Mucosa of gallbladder (tissue), 1 donor: Measurements from ENCODE around the gene LRRC47. TPM values are rescaled to one million over a fixed set of nuclear protein-coding genes. Genes with fewer than 3 reads are reported as not detected.

Experiments
- DNase-seq: peaks from one replicate; pipeline ENCODE4 v3.0.0-alpha.2; 2020; ENCODE audit warnings: low spot score
- total RNA-seq: library from RNA; stranded (reverse); gene quantifications from one replicate; pipeline ENCODE4 v1.2.1, GENCODE V29; 2021
- donor health status: DM: no; HTN: no; CAD: no.

The LRRC47 gene
- total RNA-seq = 43.2 TPM

DNA sequence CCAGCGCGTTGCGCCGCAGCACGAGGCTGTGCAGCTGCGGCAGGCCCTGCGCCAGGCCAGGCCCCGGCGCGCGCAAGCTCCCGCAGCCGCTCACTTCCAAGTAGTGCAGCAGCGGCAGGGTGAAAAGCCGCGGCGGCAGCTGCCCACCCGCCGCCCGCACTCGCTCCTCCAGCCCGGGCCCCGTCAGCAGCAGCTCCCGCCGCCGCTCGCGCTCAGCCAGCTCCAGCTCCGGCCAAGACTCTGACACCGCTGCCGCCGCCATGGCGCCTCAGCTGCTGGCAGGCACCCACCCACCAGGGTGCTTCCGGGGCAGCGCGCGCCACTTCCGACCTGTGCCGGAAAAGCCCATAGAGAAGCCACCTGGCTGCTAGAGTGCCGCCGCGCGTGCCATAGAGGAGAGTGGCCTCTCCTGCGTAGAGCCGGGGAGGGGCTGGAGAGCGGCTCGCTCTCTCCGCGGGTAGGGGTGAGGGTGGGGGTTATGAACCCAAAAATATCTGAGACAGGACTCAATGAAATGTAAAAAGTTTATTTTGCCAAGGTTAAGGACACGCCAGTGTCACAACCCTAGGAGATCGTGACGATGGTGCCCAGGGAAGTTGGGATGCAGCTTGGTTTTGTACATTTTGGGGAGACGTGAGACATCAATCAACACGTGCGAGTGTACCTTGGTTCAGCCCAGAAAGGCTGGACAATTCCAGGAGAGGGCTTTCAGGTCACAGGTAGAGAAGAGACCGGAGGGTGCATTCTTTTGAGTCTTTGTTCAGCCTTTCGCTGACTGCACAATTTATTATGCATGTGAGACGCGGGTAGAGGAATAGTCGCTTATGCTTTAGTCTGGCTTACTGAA lies at the start of gene LRRC47:
TSS of gene LRRC47 (minus strand) at position 284 of the 847 bp plus-strand sequence. CDS start at position 262, 22 bp downstream.
- DNase-seq = peak; percentile 95

GRCh38 chr1:3842912-3843311 lies 46.6 kb upstream of the LRRC47 start:
- no peak for DNase-seq

- DNase-seq = no peak
These were observed 45.2 kb upstream of the LRRC47 start for GRCh38 chr1:3841491-3841890.

DNA sequence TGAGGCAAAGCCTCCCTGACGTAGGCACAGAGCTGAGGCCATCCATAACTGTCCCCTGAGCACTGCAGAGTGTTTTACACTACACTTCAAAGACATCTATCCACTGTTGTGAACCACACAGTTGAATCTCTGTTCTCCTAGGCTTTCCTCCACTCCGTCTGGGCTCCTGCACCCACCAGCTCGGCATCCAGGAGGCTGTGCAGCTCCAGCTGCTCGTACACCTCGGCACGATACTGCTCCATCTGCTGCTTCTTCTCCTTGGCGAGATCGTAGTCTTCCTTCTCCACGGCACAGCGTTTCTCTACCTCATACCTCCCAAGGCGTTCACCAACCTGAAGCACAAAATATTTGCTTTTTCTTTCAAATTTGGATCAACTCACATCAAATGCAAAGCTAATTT lies 42.5 kb upstream of the LRRC47 start:
- DNase-seq = no peak

DNA sequence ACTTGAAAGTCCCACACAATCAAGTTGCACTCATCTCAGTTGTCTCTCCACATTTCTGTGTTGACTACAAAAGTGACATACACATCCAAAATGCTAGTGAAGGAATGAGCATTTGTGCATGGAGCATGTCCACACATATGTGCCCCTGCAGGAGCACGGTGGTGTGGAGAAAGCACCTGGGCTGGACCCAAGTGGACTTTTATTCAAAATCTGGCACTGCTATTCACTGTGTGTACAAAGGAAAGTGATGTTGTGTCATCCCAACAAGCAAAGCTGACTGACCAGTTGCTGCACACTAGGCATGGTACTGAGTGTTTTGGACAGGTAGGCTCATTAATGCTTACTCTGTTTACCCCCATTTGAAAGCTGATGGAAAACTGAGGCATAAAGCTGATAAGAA lies 41.4 kb upstream of the LRRC47 start:
- no peak for DNase-seq

DNA sequence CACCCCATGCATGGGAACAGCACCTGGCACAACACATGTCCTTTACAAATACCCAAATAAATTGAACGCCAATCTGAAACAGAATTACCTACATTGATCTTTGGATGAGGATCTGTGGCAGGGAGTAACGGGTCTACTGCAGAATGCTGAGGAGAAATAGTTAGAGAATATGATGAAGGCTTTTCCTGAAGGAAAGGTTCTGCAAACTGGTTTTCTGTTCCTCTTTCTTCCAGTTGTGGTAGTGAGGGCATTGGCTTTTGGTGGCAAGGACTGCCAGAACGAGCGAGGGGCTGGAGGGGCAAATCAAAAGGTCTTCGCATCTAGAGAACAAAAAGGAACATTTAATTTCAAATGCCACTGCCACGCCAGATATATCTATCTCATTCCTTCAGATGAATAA lies 40.9 kb upstream of the LRRC47 start:
- DNase-seq = no peak

DNA sequence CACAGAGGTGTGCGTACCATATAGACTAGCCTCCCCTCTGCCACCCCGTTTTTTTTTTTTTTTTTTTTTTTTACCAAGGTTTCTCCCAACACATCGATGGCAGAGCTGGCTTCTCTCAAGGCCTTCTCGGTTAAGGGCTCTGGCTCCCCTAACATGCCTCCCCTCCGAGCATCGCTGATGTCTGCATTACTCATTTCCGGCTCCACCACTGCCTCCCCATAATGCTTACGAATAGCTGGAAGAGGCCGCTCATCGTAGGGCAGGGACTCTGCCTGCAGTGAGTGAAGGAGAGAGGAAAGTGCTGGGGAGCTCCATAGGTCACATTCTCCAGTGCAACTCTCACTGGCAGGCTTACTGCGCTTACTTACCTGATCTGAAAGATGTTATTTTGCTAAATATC lies 40.1 kb upstream of the LRRC47 start:
- no peak for DNase-seq

DNA sequence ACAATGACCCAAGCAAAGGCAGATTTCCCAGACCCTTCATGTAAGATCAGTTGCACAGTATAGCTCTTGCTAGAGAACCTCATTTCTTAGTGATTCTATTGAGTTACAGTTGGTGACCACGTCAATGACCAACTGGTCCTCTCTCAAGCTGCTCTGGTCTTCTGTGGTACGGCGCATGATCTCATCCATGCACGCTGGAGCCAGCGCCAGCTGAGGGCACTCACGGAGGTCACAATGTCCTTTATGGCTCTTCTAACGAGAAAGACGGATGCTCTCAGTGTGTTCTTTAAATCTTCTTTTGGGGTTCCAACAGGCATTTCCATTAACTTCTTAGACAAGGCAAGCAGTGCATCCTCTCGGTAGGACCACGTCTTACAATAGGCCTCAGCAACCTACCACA lies 38.4 kb upstream of the LRRC47 start:
- DNase-seq = no peak

GRCh38 chr1:3831689-3832088 lies 35.4 kb upstream of the LRRC47 start:
- DNase-seq = no peak

DNA sequence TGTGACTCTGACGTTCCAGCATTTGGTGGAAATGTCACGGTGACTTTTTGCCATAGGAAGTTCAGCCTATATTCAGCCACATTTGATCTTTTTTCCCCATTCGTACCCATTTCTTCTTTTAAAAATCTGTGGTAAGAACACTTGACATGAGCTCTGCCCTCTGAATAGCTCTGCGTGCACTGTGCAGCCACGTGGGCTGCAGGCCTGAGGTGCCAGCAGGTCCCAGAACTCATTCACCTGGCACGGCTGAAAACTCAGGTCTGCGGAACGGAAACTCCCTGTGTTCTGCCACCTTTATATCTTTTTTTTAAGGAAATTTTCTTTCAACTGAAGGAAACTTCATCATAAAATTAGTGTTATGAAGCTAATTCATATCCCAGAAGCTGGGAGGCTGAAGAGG lies 32.1 kb upstream of the LRRC47 start:
- no peak for DNase-seq

DNA sequence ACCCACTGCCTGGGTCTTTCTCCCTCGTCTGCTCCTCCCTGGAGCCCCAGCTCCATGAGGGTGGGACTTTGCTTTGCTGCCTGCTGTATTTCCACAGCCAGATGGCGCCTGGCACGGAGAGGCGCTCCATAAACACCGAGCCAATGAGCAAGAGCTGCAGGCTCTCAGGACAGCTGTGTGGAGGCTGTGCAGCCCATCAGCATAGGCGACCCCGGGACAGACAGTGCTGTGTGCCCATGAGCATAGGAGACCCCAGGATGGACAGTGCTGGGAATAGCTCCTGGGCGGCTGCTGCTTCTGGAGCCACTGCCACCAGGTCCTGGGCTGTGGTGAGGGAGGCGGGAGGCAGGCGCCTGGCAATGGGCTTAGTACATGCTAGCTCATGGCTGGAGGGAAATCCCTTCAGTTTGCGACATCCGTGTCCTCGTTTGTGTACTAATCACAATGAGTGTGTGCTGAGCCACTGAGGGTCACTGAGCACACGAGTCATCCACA lies 31.6 kb upstream of the LRRC47 start:
- DNase-seq = no peak

DNA sequence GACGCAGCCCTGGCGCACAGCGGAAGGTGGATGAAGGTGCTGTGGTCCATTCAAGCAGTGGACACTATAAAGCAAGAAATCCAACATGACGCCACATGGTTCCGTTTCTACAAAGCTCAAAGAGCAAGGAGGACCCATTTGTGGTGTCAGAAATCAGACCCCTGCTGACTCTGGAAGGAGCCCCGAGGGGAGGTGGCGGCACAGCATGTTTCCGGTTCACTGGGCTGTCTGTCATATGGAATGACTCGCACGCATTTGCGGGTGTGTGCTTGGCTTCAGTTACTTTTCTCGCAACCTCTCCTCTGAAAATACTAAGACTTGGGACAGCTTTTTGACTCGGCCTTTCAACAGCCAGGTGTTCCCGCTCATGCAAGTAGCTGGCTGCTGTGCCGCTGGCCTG lies 29.1 kb upstream of the LRRC47 start:
- no peak for DNase-seq

DNA sequence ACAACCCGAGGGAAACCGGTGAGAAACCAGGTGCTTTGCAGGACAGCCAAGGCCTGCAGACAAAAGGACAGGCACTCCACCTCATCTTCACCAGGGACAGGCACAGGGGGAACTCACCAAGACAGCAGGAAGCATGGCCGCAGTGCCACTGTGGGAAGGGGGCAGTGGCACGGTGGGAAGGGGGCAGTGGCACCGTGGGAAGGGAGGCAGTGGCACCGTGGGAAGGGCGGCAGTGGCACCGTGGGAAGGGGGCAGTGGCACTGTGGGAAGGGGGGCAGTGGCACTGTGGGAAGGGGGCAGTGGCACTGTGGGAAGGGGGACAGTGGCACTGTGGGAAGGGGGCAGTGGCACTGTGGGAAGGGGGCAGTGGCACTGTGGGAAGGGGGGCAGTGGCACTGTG lies 28.4 kb upstream of the LRRC47 start:
- no peak for DNase-seq

DNA sequence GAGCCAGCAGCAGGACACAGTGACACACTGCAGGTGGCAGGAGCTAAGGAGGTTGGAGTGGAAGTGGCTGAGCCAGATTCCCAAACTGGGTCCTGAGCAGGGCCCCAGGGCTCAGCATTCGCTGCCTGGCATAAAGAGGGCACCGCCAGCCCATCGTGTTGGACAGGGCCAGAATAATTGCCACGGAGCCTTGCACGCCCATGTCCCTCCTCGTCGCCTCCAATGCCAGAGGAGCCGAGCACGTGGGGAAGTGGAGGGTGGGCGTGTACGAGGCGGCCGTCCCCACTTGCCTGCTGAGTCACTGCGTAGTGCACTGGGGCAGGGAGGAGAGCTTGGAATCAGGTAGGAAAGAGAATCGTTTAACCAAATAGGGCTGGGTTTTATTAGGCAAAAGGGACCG lies 26.1 kb upstream of the LRRC47 start:
- no peak for DNase-seq

- DNase-seq = no peak
These were observed 25.6 kb upstream of the LRRC47 start for GRCh38 chr1:3821908-3822307.

- DNase-seq = no peak
These were observed 25.1 kb upstream of the LRRC47 start for GRCh38 chr1:3821447-3821846.

DNA sequence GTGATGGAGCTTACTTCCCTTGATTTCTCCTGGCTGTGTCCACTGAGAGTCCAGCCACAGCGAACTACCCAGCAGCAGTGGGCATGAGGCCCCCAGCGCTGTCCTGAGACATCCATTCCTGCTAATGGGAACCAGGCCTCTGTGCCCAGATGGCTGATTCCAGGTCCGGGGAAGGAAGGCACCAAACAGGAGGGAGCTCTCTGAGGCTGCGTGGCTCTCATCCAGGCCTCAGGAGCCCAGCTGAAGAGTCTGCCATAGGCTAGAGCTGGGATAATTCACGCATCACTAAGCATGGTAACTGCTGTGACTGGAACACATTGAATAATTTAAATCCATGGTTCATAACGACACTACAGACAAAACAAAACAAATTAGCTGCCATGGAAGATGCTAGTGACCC lies 24.7 kb upstream of the LRRC47 start:
- DNase-seq = no peak

DNA sequence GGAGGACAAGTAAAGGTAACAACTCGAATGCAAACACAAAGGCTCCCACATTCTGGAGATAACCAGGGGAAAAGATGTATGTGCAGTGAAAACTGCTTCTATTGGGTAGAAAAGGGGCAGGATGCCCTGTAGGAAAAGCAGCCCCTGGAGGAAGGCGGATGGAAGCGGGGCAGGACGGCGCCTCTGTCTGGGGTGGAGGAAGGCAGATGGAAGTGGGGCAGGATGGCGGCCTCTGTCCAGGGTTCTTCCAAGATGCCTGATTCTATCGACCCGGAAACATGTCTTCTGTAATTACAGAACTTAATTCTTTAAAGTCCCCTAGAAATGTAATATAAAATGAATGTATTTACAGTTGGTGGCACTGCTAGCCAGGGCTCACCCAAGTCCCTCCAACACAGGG lies 24.0 kb upstream of the LRRC47 start:
- DNase-seq = no peak

- DNase-seq = no peak
These were observed 23.5 kb upstream of the LRRC47 start for GRCh38 chr1:3819771-3820200.

GRCh38 chr1:3817821-3818597 lies 21.7 kb upstream of the LRRC47 start:
- no peak for DNase-seq

DNA sequence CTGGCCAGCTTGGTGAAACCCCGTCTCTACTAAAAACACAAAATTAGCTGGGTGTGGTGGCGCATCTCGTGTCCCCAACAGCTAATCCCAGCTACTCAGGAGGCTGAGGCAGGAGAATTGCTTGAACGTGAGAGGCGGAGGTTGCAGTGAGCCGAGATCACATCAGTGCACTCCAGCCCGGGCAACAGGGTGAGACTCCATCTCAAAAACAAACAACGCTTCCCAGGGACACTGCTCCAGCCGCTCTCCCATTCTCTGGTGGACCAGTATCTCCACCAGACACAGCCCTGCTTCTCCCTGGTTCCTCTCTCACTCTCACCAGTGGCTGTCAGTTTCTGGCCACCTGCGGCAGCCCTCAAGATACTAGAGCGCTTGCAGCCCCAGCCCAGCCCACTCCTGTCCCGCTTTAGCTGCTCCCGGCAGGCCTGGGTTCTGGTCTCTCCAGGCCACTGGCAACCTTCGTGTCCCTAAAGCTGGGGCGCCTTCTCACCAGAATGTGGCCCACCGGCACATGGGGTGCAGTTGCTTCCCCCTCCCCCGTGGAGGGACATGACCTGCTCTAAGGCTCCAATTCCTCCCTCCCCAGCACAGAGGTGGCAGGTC lies 20.9 kb upstream of the LRRC47 start:
- DNase-seq = no peak

DNA sequence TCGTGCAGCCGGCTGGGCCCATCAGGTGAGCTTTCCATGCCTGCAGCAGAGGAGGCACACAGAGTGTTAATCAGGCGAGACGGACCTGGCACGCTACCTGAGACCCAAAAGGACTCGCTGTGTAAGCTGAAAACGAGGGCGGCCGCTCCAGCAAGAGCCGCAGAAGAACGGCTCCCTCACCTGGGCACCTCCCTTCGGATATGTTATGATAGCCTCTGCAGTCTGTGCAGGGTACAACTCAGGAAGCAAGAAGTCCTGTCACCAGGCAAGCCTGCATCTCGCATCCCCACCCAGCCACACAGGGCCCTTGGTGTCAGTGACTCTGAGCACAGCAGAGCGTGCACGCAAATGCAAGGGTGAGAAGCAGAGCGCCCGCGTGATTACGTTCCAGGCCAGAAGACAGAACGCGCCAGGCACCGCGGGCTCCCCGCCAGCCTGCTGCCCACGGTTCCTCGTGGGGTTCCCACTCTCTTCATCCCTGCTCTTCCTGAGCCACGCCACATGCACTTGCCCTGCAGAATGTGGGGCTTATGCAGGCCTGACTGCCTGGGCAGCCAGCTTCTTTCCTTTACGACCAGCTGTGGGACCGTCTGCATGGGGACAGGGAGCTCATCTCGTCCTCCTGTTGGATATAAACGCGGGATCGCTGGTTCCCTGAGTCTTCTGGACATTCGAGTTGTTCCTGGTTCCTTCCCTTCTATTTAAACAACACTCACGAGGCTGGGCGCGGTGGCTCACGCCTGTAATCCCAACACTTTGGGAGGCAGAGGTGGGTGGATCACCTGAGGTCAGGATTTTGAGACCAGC lies 20.2 kb upstream of the LRRC47 start:
- DNase-seq = no peak
